Measurements from ENCODE around the gene DDX4. TPM values are rescaled to one million over a fixed set of nuclear protein-coding genes. Genes with fewer than 3 reads are reported as not detected.

DDX4 gene
- polyA plus RNA-seq (2013, experiment 1 of 2) = 0.07 TPM
- polyA plus RNA-seq (2013, experiment 2 of 2) = 0.06 TPM

DNA sequence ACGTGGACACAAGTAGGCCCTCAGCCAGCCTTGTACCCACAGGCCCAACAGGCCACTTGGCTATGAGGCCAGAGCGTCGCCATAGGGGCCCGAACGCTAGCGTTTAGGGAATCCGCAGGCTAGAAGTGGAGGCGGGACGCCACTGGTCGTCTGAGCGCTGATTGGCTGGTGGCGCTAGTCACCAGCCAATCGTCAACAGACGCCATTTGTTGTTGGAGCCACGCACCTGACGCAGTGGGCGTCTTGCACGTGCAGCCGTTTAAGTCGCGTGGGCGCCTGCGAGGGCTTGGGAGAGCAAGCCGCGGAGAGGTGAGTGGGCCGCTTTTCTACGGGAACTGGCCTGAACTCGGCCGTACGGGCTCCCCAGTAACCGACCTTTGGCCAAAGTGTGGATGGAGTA is at the start of gene DDX4:
Gene DDX4 (plus strand): TSS at position 269 of the 400 bp plus-strand sequence. CDS start 903 bp downstream, outside the sequence.
- no peak within 1 kb of the TSS for H2AFZ ChIP-seq (ENCODE audit: low read length)
- H4K8ac ChIP-seq (ENCODE audit: low read depth, low read length) = no peak within 1 kb of the TSS
- no peak within 1 kb of the TSS for H3K4me2 ChIP-seq (ENCODE audit: insufficient read depth, low read length, poor library complexity, severe bottlenecking)
- H3K9me3 ChIP-seq (replicated peaks in 1 of 2; ENCODE audit: control insufficient read depth in 2 of 2, insufficient read depth in 1 of 2, low read depth in 1 of 2, low read length in 2 of 2) = no peaks in the 10 kb centered on the region
- H3K9ac ChIP-seq (ENCODE audit: low read depth, low read length, poor library complexity) = no peak within 1 kb of the TSS
- no peak within 1 kb of the TSS for H3K4me3 ChIP-seq (ENCODE audit: low read length in 2 of 2)
- DNase-seq (ENCODE audit: low spot score) = no peak
- H3K79me1 ChIP-seq (ENCODE audit: low read depth, low read length) = no peaks in the 10 kb centered on the region
- H3K4me1 ChIP-seq (ENCODE audit: control insufficient read depth in 2 of 2, insufficient read depth in 1 of 2, low read depth in 1 of 2, low read length in 2 of 2) = no peaks in the 10 kb centered on the region
- peak within 1 kb of the TSS; percentile 31 for H3K18ac ChIP-seq (ENCODE audit: low read length)
- H3K27me3 ChIP-seq (ENCODE audit: control insufficient read depth in 3 of 3, insufficient read depth in 3 of 3, low read depth in 1 of 3, low read length in 3 of 3) = no peaks in the 10 kb centered on the region
- peak within 1 kb of the TSS; percentile 44 for H2AK5ac ChIP-seq (ENCODE audit: low read depth, low read length)
- H2BK15ac ChIP-seq (ENCODE audit: low read length) = no peak within 1 kb of the TSS
- H2BK5ac ChIP-seq (ENCODE audit: low read length) = peak within 1 kb of the TSS; percentile 32
- no peak within 1 kb of the TSS for H2BK120ac ChIP-seq (ENCODE audit: low read depth, low read length)
- H3K23ac ChIP-seq (ENCODE audit: low read depth, low read length, poor library complexity) = no peak within 1 kb of the TSS
- no peak within 1 kb of the TSS for H3K4ac ChIP-seq (ENCODE audit: low read length)
- H2BK12ac ChIP-seq (ENCODE audit: low read length) = no peak within 1 kb of the TSS
- no peak within 1 kb of the TSS for H4K91ac ChIP-seq (ENCODE audit: low read depth, low read length, poor library complexity)
- WGBS, 2 donors (ENCODE audit: extremely low coverage in 2 of 2, insufficient read length in 2 of 2, insufficient replicate concordance in 1 of 2) = no CpG with 5 or more reads among the region's 31 CpGs
- H3K14ac ChIP-seq (ENCODE audit: low read length) = no peak within 1 kb of the TSS
- H3K27ac ChIP-seq (replicated peaks; ENCODE audit: low read length) = no peak within 1 kb of the TSS
- H3K36me3 ChIP-seq (replicated peaks in 1 of 2; ENCODE audit: control insufficient read depth in 2 of 2, insufficient read depth in 2 of 2, low read length in 2 of 2) = no peaks in the 10 kb centered on the region

- Histone ChIP-seq H3K27ac (replicated peaks; ENCODE audit: low read length) (no peak overlapping the region), H3K4me3 (ENCODE audit: low read length in 2 of 2) (no peak overlapping the region), H3K14ac (ENCODE audit: low read length) (no peak overlapping the region), H4K91ac (ENCODE audit: low read depth, low read length, poor library complexity) (no peak overlapping the region), H2BK5ac (ENCODE audit: low read length) (no peak overlapping the region), H2BK15ac (ENCODE audit: low read length) (no peak overlapping the region), H3K79me1 (ENCODE audit: low read depth, low read length) (no peaks in the 10 kb centered on the region), H2BK12ac (ENCODE audit: low read length) (no peak overlapping the region), H4K8ac (ENCODE audit: low read depth, low read length) (no peak overlapping the region), H3K27me3 (ENCODE audit: control insufficient read depth in 3 of 3, insufficient read depth in 3 of 3, low read depth in 1 of 3, low read length in 3 of 3) (no peaks in the 10 kb centered on the region), H3K23ac (ENCODE audit: low read depth, low read length, poor library complexity) (no peak overlapping the region), H3K9ac (ENCODE audit: low read depth, low read length, poor library complexity) (no peak overlapping the region), H3K4me2 (ENCODE audit: insufficient read depth, low read length, poor library complexity, severe bottlenecking) (no peak overlapping the region), H2AK5ac (ENCODE audit: low read depth, low read length) (no peak overlapping the region), H3K36me3 (replicated peaks in 1 of 2; ENCODE audit: control insufficient read depth in 2 of 2, insufficient read depth in 2 of 2, low read length in 2 of 2) (no peaks in the 10 kb centered on the region), H3K18ac (ENCODE audit: low read length) (no peak overlapping the region), H3K4me1 (ENCODE audit: control insufficient read depth in 2 of 2, insufficient read depth in 1 of 2, low read depth in 1 of 2, low read length in 2 of 2) (peaks cover 0 to 5% of the 10 kb centered on the region in 2 donors), H2BK120ac (ENCODE audit: low read depth, low read length) (no peak overlapping the region), H2AFZ (ENCODE audit: low read length) (no peak overlapping the region), H3K9me3 (replicated peaks in 1 of 2; ENCODE audit: control insufficient read depth in 2 of 2, insufficient read depth in 1 of 2, low read depth in 1 of 2, low read length in 2 of 2) (no peaks in the 10 kb centered on the region), H3K4ac (ENCODE audit: low read length) (no peak overlapping the region)
- DNase-seq (ENCODE audit: low spot score) = no peak
- no CpG with 5 or more reads among the region's 2 CpGs for WGBS, 2 donors (ENCODE audit: extremely low coverage in 2 of 2, insufficient read length in 2 of 2, insufficient replicate concordance in 1 of 2)
These were observed 46.4 kb upstream of the DDX4 start for GRCh38 chr5:55691265-55692105.

- DNase-seq (ENCODE audit: low spot score) = no peak
- Histone ChIP-seq H2BK15ac (ENCODE audit: low read length) (no peak overlapping the region), H3K4me3 (ENCODE audit: low read length in 2 of 2) (no peak overlapping the region)
These were observed 45.8 kb upstream of the DDX4 start for GRCh38 chr5:55692106-55692417.

DNA sequence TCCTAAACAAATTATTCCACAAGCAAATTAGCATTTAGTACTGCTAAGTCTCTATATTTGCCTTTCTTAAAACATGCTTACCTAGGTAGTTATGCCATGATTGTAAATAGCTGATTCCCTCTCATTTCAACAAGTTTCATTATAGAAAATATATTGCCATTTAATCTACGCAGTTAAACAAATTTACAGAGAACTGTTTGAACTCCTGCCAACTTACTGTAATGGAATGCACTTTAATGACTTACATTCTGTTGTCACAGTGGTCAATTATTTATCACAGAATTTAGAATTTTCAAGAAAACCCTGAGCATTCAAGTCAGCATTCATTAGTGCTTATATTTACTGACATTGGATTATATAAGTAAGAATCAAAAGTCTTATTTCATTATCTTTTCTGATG is 45.4 kb upstream of the DDX4 start:
- no peak overlapping the region for H3K9ac ChIP-seq (ENCODE audit: low read depth, low read length, poor library complexity)
- no peak overlapping the region for H3K4me3 ChIP-seq (ENCODE audit: low read length in 2 of 2)
- no CpG with 5 or more reads among the region's 1 CpG for WGBS, 2 donors (ENCODE audit: extremely low coverage in 2 of 2, insufficient read length in 2 of 2, insufficient replicate concordance in 1 of 2)
- peaks cover 0 to 4% of the 10 kb centered on the region in 2 donors for H3K36me3 ChIP-seq (replicated peaks in 1 of 2; ENCODE audit: control insufficient read depth in 2 of 2, insufficient read depth in 2 of 2, low read length in 2 of 2)
- no peaks in the 10 kb centered on the region for H3K79me1 ChIP-seq (ENCODE audit: low read depth, low read length)
- no peak overlapping the region for H3K18ac ChIP-seq (ENCODE audit: low read length)
- H3K4ac ChIP-seq (ENCODE audit: low read length) = no peak overlapping the region
- H2BK15ac ChIP-seq (ENCODE audit: low read length) = no peak overlapping the region
- H3K4me2 ChIP-seq (ENCODE audit: insufficient read depth, low read length, poor library complexity, severe bottlenecking) = no peak overlapping the region
- no peaks in the 10 kb centered on the region for H3K27me3 ChIP-seq (ENCODE audit: control insufficient read depth in 3 of 3, insufficient read depth in 3 of 3, low read depth in 1 of 3, low read length in 3 of 3)
- peaks cover 0 to 5% of the 10 kb centered on the region in 2 donors for H3K9me3 ChIP-seq (replicated peaks in 1 of 2; ENCODE audit: control insufficient read depth in 2 of 2, insufficient read depth in 1 of 2, low read depth in 1 of 2, low read length in 2 of 2)
- no peak overlapping the region for H2BK120ac ChIP-seq (ENCODE audit: low read depth, low read length)
- no peak for DNase-seq (ENCODE audit: low spot score)
- H2AK5ac ChIP-seq (ENCODE audit: low read depth, low read length) = no peak overlapping the region
- H4K91ac ChIP-seq (ENCODE audit: low read depth, low read length, poor library complexity) = no peak overlapping the region
- no peak overlapping the region for H3K27ac ChIP-seq (replicated peaks; ENCODE audit: low read length)
- H3K14ac ChIP-seq (ENCODE audit: low read length) = no peak overlapping the region
- H2BK5ac ChIP-seq (ENCODE audit: low read length) = no peak overlapping the region
- H3K23ac ChIP-seq (ENCODE audit: low read depth, low read length, poor library complexity) = no peak overlapping the region
- H3K4me1 ChIP-seq (ENCODE audit: control insufficient read depth in 2 of 2, insufficient read depth in 1 of 2, low read depth in 1 of 2, low read length in 2 of 2) = peaks cover 0 to 5% of the 10 kb centered on the region in 2 donors
- H4K8ac ChIP-seq (ENCODE audit: low read depth, low read length) = no peak overlapping the region
- H2AFZ ChIP-seq (ENCODE audit: low read length) = no peak overlapping the region
- H2BK12ac ChIP-seq (ENCODE audit: low read length) = no peak overlapping the region

More at GRCh38 chr5:55692106-55692417, 45.8 kb upstream of the DDX4 start:
- no peak overlapping the region for H4K91ac ChIP-seq (ENCODE audit: low read depth, low read length, poor library complexity)
- peaks cover 0 to 5% of the 10 kb centered on the region in 2 donors for H3K4me1 ChIP-seq (ENCODE audit: control insufficient read depth in 2 of 2, insufficient read depth in 1 of 2, low read depth in 1 of 2, low read length in 2 of 2)
- WGBS, 2 donors (ENCODE audit: extremely low coverage in 2 of 2, insufficient read length in 2 of 2, insufficient replicate concordance in 1 of 2) = no CpG with 5 or more reads among the region's 2 CpGs
- H3K36me3 ChIP-seq (replicated peaks in 1 of 2; ENCODE audit: control insufficient read depth in 2 of 2, insufficient read depth in 2 of 2, low read length in 2 of 2) = peaks cover 0 to under 1% of the 10 kb centered on the region in 2 donors
- no peak overlapping the region for H3K9ac ChIP-seq (ENCODE audit: low read depth, low read length, poor library complexity)
- H2BK12ac ChIP-seq (ENCODE audit: low read length) = no peak overlapping the region
- H3K27ac ChIP-seq (replicated peaks; ENCODE audit: low read length) = no peak overlapping the region
- peaks cover 0 to under 1% of the 10 kb centered on the region in 2 donors for H3K9me3 ChIP-seq (replicated peaks in 1 of 2; ENCODE audit: control insufficient read depth in 2 of 2, insufficient read depth in 1 of 2, low read depth in 1 of 2, low read length in 2 of 2)
- no peak overlapping the region for H3K18ac ChIP-seq (ENCODE audit: low read length)
- H3K14ac ChIP-seq (ENCODE audit: low read length) = no peak overlapping the region
- no peak overlapping the region for H2BK120ac ChIP-seq (ENCODE audit: low read depth, low read length)
- no peak overlapping the region for H3K23ac ChIP-seq (ENCODE audit: low read depth, low read length, poor library complexity)
- no peak overlapping the region for H2AK5ac ChIP-seq (ENCODE audit: low read depth, low read length)
- no peak overlapping the region for H3K4me2 ChIP-seq (ENCODE audit: insufficient read depth, low read length, poor library complexity, severe bottlenecking)
- no peak overlapping the region for H4K8ac ChIP-seq (ENCODE audit: low read depth, low read length)
- H2AFZ ChIP-seq (ENCODE audit: low read length) = no peak overlapping the region
- no peak overlapping the region for H3K4ac ChIP-seq (ENCODE audit: low read length)
- H3K79me1 ChIP-seq (ENCODE audit: low read depth, low read length) = no peaks in the 10 kb centered on the region
- no peak overlapping the region for H2BK5ac ChIP-seq (ENCODE audit: low read length)
- H3K27me3 ChIP-seq (ENCODE audit: control insufficient read depth in 3 of 3, insufficient read depth in 3 of 3, low read depth in 1 of 3, low read length in 3 of 3) = no peaks in the 10 kb centered on the region

Data from neuronal stem cell (in vitro differentiated cells).